HG02571 (cell line): Measurements from ENCODE around the gene SART1.
"Not testable (repeated sequence)": the region's sequence is repeated elsewhere in the genome, so short reads cannot be mapped to it uniquely, and the experiment has no call there.

Experiments
- ATAC-seq: cut with Tn5 transposase; IDR thresholded peaks from one replicate; pipeline ENCODE4 v1.9.1; 2021; ENCODE audit warnings: mild to moderate bottlenecking, moderate library complexity; ENCODE audit not compliant: unreplicated experiment

Gene SART1

DNA sequence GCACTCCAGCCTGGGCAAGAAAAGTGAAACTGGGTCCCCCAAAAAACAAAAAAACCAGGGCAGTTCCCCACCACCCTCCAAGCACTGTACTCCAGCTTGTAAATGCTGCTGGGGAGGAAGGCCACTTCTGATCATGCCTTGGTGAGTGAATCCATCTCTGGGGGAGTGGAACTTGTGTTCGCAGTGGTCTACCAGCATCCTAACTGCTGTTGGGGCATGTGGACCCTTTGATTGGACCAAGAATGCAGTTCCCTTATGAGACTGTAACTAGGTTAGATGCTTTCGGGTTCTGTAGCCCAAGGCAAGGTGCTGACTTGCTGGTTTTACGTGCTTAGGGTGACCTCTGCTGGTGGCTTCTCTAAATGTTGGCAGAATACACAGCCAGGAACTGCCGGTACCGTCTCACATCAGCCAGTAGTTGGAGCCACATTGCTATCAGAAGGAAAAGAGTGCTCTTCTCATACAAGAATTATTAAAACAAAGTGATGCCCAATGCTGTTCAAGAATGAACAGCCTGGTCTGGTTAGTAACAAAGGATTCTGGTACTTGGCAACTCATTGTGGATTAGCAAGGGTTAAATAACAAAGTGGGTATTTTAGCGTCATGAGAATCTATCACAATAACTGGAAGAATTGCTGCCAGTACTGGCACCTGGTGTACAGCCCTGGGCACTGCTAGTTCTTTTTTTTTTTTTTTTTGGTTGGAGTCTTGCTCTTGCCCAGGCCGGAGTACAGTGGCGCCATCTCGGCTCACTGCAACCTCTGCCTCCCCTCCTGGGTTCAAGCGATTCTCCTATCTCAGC, 27.5 kb downstream of the SART1 start:
- ATAC-seq = no peak

DNA sequence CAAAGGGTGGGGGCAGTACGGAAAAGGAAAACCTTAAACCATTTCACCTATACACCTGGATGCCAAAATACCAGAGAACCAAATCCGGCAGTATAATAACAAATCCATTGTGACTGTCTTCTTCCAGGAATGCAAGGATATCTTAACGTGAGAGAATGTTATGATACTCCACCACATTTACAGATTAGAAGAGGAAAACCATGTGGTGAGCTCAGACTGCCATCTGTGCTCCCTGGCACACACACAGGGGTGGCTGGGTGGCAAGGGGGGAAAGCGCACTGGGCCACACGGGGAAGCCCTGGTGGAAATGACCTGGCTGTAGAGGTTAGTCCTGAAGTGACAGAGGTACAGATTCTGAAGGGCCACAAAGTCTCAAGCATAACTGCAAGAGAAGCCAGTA, 30.5 kb downstream of the SART1 start:
- no peak for ATAC-seq

DNA sequence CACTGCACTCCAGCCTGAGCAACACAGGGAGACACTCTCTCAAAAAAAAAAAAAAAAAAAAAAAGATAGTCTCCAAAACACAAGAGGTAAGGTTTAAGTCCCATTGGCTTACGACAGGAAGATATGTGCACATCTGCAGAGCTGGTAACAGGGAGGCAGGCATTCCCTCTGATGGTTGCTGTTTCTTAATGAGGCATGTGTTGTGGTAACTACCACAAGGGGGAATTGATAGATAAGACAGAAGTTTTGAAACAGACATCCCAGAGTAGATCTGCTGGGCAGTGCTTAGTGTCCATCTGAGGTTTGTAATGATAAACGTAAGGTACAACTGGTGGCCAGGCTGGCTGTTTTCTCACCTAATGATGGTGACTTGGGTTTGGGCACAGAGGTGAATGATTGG, 35.8 kb downstream of the SART1 start:
- no peak for ATAC-seq

DNA sequence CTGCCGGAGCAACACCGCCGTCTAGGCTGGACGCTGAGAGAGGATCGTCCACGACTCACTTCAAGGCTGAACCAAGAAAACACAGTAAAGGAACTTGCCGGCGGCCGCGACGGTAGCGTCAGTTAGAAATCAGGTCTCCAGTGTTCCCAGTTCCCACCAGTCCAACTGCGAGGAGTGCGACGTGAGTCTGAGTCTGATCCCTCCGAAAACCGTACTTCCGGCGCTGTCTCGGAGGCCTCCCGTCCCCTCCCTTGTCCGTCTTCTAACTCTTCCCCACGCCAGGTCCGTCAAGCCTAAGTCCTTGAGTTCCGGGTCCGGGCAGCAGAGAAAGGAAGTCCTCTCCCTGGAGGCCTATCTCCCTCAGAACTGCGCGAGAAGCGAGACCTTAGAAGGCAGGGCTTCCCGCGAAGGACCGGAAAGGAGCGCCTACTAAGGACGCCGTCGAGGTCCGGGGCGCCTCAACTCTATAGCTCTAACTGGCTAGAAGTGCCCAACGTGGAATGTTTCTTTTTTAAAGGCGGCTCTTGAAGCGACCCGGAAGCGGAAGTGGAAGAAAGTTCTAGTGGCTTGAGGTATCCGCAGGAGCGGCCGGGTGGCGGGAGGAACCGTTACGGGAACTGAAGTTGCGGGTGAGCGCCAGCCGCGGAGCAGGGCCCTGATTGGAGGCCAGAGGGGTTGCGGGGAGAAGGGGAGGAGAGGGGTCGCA, 40.6 kb downstream of the SART1 start, which contains the start of the genes BANF1 and EIF1AD:
TSS of gene BANF1 (plus strand) at position 562 of the 706 bp plus-strand sequence. CDS start 748 bp downstream, outside the sequence.
TSS of gene EIF1AD (minus strand) at position 216 of the 706 bp plus-strand sequence. CDS start 1,768 bp downstream, outside the sequence.
- peak; percentile 68 for ATAC-seq

DNA sequence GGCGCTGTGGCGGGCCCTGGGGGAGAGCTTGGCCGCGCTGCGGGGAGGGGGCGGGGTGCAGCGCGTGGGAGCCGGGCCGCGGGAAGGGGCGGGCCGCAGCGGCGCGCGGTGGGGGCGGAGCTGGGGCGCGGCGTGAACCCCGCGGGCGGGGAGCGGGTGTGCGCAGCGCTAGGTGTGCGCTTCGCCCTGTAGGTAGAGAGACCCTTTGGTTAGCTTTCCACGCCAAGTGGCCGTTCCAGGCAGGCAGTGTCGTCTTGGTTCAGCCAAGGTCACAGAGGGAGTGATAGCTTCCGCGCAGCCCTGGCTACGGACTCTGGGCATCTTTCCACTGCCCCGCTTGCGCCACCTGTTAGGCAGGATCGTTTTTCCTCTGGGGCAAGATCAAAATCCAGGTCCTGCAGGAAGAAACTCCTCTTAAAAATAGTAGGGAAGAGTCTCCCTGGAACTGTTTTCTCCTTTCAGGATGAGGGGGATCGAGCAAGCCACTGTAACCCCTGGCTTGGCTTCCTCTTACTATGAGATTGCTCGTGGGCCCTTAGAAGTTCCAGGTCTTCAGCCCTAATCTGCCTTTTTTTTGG, 41.2 kb downstream of the SART1 start:
- peak; percentile 48 for ATAC-seq

DNA sequence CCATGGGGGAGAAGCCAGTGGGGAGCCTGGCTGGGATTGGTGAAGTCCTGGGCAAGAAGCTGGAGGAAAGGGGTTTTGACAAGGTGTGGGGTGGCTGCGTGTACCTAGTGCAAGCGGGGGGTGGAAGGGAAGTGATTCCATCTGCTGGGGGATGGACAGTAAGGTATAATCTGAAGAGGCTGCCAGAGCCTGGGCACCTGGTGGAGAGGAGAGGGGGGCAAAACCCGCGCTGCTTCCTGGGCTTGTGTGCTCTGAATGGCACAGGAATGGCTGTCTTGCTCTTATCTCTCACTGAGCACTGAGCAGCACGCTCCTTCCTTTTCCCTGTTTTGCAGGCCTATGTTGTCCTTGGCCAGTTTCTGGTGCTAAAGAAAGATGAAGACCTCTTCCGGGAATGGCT, 41.8 kb downstream of the SART1 start:
- ATAC-seq = no peak

DNA sequence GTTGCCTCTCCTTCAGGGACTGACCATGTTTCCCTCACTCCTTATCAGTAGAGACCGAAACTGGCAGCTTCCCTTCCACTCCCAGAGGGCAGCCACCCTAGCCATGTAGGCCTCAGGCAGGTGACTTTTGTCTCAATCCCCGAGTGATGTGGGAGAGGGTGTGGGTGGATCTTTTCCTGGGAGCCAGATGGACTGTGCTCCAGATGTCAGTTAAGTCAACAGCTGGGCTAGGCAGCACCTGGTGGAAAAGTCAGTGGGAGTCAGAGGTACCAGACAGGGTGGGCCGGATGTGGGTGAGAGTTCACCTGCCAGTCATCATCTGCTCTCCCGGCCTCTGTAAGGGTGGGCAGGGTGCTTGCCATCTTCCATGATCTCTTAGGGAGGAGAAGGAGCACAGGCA, 42.7 kb downstream of the SART1 start:
- no peak for ATAC-seq

DNA sequence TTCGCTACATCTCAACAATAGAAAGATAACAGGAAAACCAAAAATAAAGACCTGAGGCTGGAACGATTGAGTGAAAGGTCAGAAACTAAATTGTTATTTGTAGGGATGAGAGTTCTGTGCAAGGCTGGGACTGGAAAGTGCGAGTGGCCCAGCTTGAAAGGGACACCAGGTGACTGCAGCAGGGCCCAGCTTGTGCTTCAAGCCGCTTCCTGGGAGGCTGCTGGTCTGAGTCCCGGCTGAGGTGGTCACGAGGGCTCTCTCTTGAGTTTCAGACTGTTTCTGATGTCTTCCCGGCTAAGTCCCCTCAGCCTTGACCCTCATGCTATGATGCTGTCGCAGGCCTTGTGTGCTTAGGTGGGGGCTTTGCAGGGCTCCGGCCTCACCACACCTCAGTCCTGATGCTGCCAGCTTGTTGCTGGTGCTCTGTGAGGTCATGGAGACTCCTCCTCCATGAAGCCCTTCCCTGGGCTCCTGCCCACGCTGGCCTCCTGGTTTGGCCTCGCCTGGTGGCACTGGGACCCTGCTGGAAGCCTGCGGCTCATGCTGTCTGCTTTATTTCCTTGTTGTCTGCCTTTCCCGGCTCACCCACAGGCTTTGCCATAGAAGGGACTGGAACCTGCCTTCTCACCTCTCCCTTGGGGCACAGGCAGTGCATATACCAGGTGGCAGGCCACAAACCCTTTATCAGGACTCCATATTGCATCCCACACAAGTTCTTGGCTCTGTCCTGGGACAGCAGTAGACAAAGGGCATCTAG, 44.8 kb downstream of the SART1 start:
- ATAC-seq = no peak

DNA sequence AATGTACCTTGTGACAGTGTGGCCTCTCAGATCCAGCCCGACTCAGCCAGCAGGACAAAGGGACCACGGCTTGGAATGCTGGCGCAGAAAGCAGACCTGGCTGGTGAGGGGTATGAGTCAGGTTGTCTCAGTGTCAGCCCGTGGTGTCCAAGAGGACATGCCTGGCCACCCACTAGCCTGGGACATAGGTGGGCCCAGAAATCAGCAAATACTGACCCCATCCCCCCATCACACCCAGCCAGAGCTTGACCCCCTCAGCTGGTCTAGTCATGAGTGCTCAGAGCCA, 45.3 kb downstream of the SART1 start:
- ATAC-seq = no peak

DNA sequence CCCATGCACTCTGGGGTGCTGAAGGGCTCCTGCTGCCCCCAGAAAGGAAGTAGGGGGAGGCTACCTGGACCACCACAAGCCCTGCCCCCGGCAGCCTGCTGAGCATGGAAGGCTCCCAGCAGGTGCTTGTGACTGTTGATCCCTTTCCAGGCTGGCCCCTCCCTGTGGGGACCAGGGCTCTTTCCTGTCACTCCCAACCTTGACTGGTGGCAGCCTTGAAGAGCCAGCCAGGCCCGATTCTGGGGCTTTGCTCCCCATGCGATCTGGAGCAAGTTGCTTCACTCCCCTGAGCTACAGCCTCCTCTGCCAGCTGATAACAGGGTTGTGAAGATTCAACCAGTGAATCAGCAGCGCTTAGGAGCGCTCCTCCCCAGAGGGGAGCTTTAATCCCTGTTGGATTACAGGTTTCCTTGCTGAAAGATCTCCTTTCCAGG, 45.7 kb downstream of the SART1 start:
- no peak for ATAC-seq

DNA sequence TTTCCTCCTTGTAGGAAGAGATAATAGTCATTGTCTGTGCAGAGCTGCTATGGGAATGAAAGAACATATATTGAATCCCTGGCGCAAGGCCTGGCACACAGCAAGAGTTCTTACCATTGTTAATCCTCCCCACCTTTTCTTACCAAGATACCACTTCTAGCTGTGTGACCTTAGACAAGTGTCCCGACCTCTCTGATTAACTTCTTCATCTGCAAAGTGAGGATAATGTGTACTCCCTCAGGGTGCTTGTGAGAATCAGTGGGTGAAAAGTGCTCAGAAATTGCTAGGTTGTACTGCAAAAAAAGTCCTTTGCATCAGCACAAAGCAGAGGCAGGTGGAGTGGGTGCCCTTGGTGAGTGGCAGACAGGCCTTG, 46.5 kb downstream of the SART1 start:
- ATAC-seq = no peak

DNA sequence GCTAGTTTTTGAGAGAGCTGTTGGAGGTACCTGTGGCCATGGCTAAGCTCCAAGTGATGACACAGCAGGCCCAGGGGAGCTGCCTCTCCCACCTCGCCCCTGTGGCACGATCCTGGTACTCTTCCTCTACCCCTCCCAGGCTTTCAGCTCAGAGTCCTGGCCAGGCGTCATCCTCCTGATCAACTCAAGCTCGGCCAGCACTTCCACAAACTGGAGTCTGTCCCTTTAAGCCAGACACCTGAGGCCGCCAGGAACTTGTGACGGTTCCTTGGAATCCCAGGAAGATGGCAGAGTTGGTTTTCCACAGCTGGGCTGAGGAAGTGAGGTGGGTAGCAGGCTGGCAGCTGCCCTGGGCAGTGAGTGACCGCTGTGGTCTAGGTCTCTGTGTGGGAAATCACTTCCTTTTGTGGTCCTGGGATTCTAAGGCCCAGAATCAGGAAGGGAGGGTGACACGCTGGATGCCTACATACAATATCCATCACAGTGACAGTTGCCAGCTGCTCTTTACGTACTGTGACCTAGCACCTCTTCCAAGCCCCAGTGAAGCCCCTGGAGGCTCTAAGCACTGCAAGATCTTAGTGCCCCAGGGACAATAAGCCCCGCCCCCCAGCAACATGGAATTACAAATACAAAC, 47.1 kb downstream of the SART1 start:
- ATAC-seq = no peak

DNA sequence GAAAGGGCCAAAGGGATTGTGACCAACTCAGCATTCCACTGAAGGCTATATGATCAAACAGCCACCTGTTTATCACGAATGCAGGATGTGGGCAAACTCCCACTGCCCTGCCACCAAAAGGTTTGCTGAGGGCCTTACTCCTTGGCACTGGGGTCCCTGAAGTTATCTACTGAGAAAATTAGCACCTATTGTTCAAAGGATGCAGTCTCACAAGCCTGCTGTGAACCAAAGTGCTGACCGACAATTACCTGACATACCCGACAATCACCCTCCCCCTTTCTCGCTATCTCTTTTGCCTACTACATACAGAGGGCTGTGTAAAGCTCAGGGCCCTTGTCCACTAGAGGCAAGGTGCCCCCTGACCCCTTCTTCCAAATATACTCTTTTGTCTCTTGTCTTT, 48.5 kb downstream of the SART1 start:
- ATAC-seq = not testable (repeated sequence)

DNA sequence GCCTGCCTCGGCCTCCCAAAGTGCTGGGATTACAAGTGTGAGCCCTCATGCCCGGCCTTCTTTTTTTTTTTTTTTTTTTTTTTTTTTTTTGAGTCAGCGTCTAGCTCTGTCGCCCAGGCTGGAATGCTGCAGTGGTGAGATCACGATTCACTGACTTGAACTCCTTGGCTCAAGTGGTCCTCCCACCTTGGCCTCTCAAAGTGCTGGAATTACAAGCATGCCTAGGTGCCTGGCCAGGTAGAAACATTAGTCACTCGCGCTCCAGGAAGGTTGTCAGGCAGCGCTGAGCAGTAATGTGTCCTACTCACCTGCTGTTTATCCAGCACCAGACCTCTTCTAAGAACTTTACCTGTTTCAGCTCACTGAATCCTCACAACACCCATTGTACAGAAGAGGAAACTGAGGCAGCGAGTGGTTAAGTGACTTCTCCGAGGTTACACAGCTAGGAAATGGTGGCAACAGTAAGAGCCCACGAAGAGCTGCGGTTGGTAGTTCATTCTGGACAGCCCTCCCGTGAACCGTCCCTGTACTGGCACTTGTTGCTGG, 49.8 kb downstream of the SART1 start:
- no peak for ATAC-seq

DNA sequence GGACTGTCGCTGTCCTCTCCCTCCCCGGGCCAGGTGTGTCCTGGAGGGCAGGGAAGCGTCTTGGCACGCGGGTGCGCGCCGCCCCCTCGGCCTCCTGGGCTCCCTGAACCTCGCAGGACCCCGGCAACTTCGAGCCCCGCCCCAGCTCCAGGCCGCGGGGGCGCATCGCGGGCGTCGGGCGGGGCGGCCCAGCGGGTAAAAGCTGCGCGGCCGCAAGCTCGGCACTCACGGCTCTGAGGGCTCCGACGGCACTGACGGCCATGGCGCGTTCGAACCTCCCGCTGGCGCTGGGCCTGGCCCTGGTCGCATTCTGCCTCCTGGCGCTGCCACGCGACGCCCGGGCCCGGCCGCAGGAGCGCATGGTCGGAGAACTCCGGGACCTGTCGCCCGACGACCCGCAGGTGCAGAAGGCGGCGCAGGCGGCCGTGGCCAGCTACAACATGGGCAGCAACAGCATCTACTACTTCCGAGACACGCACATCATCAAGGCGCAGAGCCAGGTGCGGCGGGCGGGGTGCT, 50.3 kb downstream of the SART1 start, which contains the start of gene CST6:
TSS of gene CST6 (plus strand) at position 224 of the 519 bp plus-strand sequence. CDS start at position 261, 37 bp downstream.
- ATAC-seq = no peak

DNA sequence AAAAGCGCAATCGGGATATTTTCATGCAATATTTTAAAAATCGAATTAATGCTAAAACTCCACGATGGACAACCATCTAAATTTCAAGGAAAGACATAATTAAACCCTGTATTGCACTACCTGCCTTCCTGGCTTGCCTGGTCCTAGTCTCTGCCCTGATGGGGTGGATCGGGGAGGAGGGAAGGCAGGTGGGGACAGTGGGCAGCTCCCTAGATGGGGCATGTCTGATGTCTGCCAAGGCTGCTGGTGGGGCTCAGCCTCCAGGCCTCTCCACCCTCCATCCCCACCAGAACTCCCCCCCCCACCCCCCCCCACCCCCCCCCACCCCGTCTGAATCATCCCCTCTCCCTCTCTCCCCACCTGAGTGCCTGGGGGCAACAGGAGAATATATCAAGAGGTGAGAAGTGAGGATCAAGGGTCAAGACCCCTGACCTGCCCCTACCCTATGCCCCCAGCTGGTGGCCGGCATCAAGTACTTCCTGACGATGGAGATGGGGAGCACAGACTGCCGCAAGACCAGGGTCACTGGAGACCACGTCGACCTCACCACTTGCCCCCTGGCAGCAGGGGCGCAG, 50.9 kb downstream of the SART1 start:
- no peak for ATAC-seq

DNA sequence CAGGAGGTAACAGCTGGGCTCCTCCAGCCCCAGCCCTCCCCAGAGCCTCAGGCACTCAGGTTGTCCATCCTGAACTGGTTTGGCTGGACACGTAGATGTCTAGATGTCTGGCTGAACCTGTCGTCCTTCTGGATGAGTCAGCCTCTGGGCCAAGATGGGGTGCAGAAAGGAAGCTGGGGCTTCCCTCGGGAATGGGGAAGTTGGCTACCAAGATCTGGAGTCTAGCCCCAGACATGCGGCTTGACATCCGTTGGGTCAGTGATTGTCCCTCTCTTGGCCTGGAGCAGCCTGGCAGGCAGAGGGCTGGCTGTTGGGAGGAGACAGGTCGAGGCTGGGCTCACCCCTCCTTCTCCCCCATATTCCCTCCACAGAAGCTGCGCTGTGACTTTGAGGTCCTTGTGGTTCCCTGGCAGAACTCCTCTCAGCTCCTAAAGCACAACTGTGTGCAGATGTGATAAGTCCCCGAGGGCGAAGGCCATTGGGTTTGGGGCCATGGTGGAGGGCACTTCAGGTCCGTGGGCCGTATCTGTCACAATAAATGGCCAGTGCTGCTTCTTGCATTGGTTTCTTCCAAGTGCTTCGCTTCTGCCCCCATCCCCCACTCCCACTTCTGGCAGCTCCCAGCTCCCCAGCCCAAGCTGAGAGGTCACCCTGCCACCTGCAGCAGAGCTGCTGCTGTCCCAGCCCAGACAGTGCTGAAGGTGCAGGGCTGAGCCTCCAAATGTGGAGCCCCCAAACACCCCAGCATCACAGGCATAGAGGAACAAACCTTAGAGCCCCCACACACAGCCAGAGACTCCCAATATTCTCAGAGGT, 51.6 kb downstream of the SART1 start:
- no peak for ATAC-seq

DNA sequence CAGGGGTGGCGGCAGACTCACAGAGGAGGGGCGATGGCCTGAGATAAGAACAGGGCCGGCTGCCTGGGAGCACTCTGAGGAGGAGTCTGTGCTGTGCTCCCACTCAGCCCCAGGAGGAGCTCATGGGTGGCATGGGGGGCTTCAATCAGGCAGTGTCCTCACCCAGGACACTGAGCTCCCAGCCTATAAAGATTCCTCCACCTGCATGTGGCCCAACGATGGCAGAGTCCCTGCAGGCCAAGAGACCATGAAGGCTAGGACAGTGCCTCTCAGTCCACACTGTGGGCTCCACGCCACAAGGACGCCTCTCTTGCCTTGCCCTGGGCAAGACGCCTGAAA, 52.2 kb downstream of the SART1 start:
- no peak for ATAC-seq

DNA sequence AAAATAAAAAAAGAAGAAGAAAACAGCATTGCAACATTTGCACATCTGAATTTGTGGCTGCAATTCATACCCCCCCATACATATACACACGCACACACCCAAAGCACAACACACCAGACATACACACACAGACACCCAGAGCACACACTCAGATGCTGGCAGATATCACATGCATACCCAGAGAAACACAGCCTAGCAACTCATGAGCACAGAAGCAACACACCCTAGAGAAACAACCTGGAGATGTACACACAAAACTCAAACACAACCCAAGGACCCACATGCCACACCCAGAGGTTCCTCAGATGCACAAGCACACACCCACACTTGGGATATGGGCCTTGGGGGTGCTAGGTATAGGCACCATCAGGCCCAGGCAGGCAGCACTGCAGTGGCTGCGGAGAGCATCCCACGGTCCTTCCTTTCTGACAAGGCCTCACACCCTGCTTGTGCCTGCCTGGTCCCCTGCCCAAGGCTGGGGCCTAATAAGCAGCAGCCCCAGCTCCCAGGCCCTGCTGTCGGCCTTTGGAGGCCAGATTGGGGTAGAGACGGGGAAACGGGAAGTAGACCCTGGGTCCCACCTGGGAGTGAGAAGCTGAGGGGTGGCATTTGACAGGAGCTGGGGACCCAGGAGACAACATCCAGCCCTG, 53.4 kb downstream of the SART1 start:
- no peak for ATAC-seq
